GM19463 (cell line): Measurements from ENCODE around the gene WNK3.

Experiments used
- ATAC-seq: cut with Tn5 transposase; IDR thresholded peaks from one replicate; pipeline ENCODE4 v1.9.1; 2021; ENCODE audit warnings: mild to moderate bottlenecking, moderate library complexity; ENCODE audit not compliant: unreplicated experiment

Gene WNK3

GRCh38 chrX:54171527-54172250 lies 186.2 kb downstream of the WNK3 start:
- no peak for ATAC-seq

GRCh38 chrX:54171091-54171490 lies 186.8 kb downstream of the WNK3 start:
- no peak for ATAC-seq

- ATAC-seq, result no peak
Measured at GRCh38 chrX:54166915-54167314, 190.9 kb downstream of the WNK3 start.

- ATAC-seq, result no peak
Measured at GRCh38 chrX:54157561-54157960, 200.3 kb downstream of the WNK3 start.
